HCT116 (cell line): ENCODE data around the gene CD40. TPM values are rescaled to one million over a fixed set of nuclear protein-coding genes. Genes with fewer than 3 reads are reported as not detected.

ENCODE experiments used
- ATAC-seq: fragments of 200-7000 bp; cut with Tn5 transposase; 2 replicates; pipeline ENCODE4 v1.9.1; 2020; ENCODE audit warnings: mild to moderate bottlenecking, moderate library complexity
- BruUV-seq: library from RNA; stranded (reverse); fragments of 400-500 nt; replicated peaks from 2 replicates; lab custom pipeline; 2021; lab: Mats Ljungman, UMichigan
- CTCF ChIA-PET: fragments of 300-600 bp; sonication (Branson Sonifier 250); formaldehyde crosslinking; loops from one replicate; lab custom pipeline; 2021; ENCODE audit warnings: antibody characterized with exemption; lab: Charles Lee
- POLR2A ChIA-PET: fragments of 300-600, 350-600 bp; sonication (Branson Sonifier 250); formaldehyde crosslinking; loops from one replicate; lab custom pipeline; 2021; ENCODE audit warnings: antibody characterized with exemption; lab: Charles Lee
- RAD21 ChIA-PET, 2 experiments: fragments of 300-600 bp; sonication (Branson Sonifier 250); formaldehyde crosslinking; loops; one replicate each; lab custom pipeline; 2023; ENCODE audit warnings: low total read pairs in 2 of 2; ENCODE audit not compliant: uncharacterized antibody in 2 of 2, unreplicated experiment in 2 of 2, low non-redundant PET in 1 of 2; lab: Charles Lee
- DNase-seq: peaks from one replicate; pipeline ENCODE4 v3.0.0-alpha.2; 2010; ENCODE audit warnings: low read depth, low spot score
- H2AFZ ChIP-seq: fragments of 200-600 bp; shearing (Covaris generic), sonication (generic); 2 replicates; pipeline ENCODE4 v1.6.1; 2017; ENCODE audit warnings: low read depth, mixed run types, mixed read lengths, antibody characterized with exemption, low read length; ENCODE audit not compliant: poor library complexity, severe bottlenecking
- H3K27ac ChIP-seq: 2 replicates; pipeline ENCODE4 v1.5.1; 2012; ENCODE audit warnings: low read depth, low read length
- H3K27me3 ChIP-seq: fragments of 200-600 bp; sonication (generic); 2 replicates; pipeline ENCODE4 v1.6.1; 2016; ENCODE audit warnings: mixed run types, low read length, mixed read lengths; ENCODE audit not compliant: insufficient read depth
- H3K36me3 ChIP-seq, 2 experiments: fragments of 200-500 bp in 1 of 2; fragments of 200-600 bp in 1 of 2; sonication (Bioruptor generic) in 1 of 2; sonication (generic) in 1 of 2; 2 replicates each; pipeline versions ENCODE4 v1.5.1 to v1.6.1; 2014 to 2016; ENCODE audit warnings: low read length in 2 of 2, inconsistent platforms in 1 of 2, mixed read lengths in 1 of 2, mixed run types in 1 of 2; ENCODE audit not compliant: insufficient read depth in 2 of 2, control insufficient read depth in 1 of 2
- H3K4me1 ChIP-seq, 2 experiments: fragments of 200-600 bp in 1 of 2; sonication (generic) in 1 of 2; 2 replicates each; pipeline versions ENCODE4 v1.5.1 to v1.6.1; 2012 to 2017; ENCODE audit warnings: low read length in 2 of 2, inconsistent platforms in 1 of 2, mild to moderate bottlenecking in 1 of 2, mixed read lengths in 1 of 2, mixed run types in 1 of 2, moderate library complexity in 1 of 2; ENCODE audit not compliant: insufficient read depth in 2 of 2, control insufficient read depth in 1 of 2
- H3K4me2 ChIP-seq: fragments of 200-600 bp; sonication (generic); 2 replicates; pipeline ENCODE4 v1.6.1; 2017; ENCODE audit warnings: mixed run types, low read length, mixed read lengths
- H3K4me3 ChIP-seq, 2 experiments: fragments of 200-600 bp in 1 of 2; sonication (generic) in 1 of 2; replicated peaks in 1 of 2; 2 replicates each; pipeline ENCODE4 v1.5.1; 2011 to 2016; ENCODE audit warnings: low read length in 2 of 2, control low read depth in 1 of 2, low read depth in 1 of 2, mild to moderate bottlenecking in 1 of 2, mixed read lengths in 1 of 2, mixed run types in 1 of 2
- H3K79me2 ChIP-seq: fragments of 200-600 bp; sonication (generic); 2 replicates; pipeline ENCODE4 v1.6.1; 2017; ENCODE audit warnings: mild to moderate bottlenecking, mixed run types, low read length, moderate library complexity, mixed read lengths; ENCODE audit not compliant: insufficient read depth
- H3K9ac ChIP-seq: fragments of 200-600 bp; sonication (generic); 2 replicates; pipeline ENCODE4 v1.6.1; 2016; ENCODE audit warnings: low read length, mixed read lengths
- H3K9me2 ChIP-seq: fragments of 200-600 bp; sonication (generic), shearing (Covaris generic); 2 replicates; pipeline ENCODE4 v1.6.1; 2017; ENCODE audit warnings: mixed run types, mild to moderate bottlenecking, moderate library complexity; ENCODE audit not compliant: insufficient read depth
- H3K9me3 ChIP-seq, 2 experiments: fragments of 200-500 bp in 1 of 2; fragments of 200-600 bp in 1 of 2; sonication (Bioruptor generic) in 1 of 2; sonication (generic) in 1 of 2; 2 replicates each; pipeline ENCODE4 v1.6.1; 2014 to 2017; ENCODE audit warnings: low read length in 2 of 2, mixed read lengths in 2 of 2, inconsistent platforms in 1 of 2, low read depth in 1 of 2, mild to moderate bottlenecking in 1 of 2, mixed run types in 1 of 2, moderate library complexity in 1 of 2; ENCODE audit not compliant: control insufficient read depth in 1 of 2, insufficient read depth in 1 of 2
- H4K20me1 ChIP-seq: fragments of 200-600 bp; sonication (generic), shearing (Covaris generic); 2 replicates; pipeline ENCODE4 v1.6.1; 2017; ENCODE audit warnings: mixed run types, mild to moderate bottlenecking, moderate library complexity; ENCODE audit not compliant: insufficient read depth
- ELF1 ChIP-seq: IDR thresholded peaks from 2 replicates; pipeline ENCODE4 v1.6.1; 2012; ENCODE audit warnings: low read depth, borderline replicate concordance
- RAD21 ChIP-seq: IDR thresholded peaks from 2 replicates; pipeline ENCODE4 v1.6.1; 2012; ENCODE audit warnings: low read depth, mild to moderate bottlenecking
- SIN3A ChIP-seq: IDR thresholded peaks from 2 replicates; pipeline ENCODE4 v1.6.1; 2012; ENCODE audit warnings: low read depth
- SP1 ChIP-seq: IDR thresholded peaks from 2 replicates; pipeline ENCODE4 v1.6.1; 2012; ENCODE audit warnings: low read depth
- TCF7L2 ChIP-seq: IDR thresholded peaks from 2 replicates; pipeline ENCODE4 v1.7.0; 2011; ENCODE audit warnings: borderline replicate concordance, inconsistent platforms; ENCODE audit not compliant: insufficient read depth, insufficient read length; ENCODE audit errors: extremely low read depth
- intact Hi-C: fragments of 100-400 bp; cut with micrococcal nuclease; formaldehyde crosslinking; loops from 2 replicates; pipeline ENCODE4 v1.10.0; 2022
- total RNA-seq: library from RNA; stranded (reverse); gene quantifications from one replicate; pipeline ENCODE4 v1.2.1, GENCODE V29; 2021; ENCODE audit not compliant: unreplicated experiment
- TF ChIP-seq, protein P1 (sequence below): IDR thresholded peaks from 2 replicates; pipeline ENCODE4 v1.6.1; 2011; ENCODE audit warnings: mild to moderate bottlenecking, low read length, moderate library complexity; ENCODE audit not compliant: insufficient replicate concordance; ENCODE audit errors: extremely low read depth

The CD40 gene
- total RNA-seq, 1 experiment from 2014 or later: 21.3 TPM

DNA sequence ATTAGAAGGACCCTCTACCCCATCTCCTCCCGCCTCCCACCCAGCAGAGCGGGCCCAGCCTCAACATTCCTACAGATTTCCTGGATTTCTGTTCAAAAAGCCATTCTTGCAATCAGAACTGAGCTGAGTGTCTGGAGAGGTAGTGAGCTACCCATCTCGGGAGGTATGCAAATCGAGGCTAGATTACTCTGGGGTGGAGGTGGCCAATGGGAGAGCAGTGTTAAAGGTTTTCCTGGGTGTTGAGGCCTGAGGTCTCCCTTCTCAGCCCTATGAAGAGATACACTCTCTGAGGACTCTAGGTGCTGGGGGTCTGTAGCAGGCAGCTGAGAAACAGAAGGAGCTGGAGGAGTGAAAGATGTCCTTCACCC is 57.0 kb downstream of the CD40 start (continued):
- TF ChIP-seq RAD21 (no peak), SIN3A (no peak)
- TF ChIP-seq, protein P1, sequence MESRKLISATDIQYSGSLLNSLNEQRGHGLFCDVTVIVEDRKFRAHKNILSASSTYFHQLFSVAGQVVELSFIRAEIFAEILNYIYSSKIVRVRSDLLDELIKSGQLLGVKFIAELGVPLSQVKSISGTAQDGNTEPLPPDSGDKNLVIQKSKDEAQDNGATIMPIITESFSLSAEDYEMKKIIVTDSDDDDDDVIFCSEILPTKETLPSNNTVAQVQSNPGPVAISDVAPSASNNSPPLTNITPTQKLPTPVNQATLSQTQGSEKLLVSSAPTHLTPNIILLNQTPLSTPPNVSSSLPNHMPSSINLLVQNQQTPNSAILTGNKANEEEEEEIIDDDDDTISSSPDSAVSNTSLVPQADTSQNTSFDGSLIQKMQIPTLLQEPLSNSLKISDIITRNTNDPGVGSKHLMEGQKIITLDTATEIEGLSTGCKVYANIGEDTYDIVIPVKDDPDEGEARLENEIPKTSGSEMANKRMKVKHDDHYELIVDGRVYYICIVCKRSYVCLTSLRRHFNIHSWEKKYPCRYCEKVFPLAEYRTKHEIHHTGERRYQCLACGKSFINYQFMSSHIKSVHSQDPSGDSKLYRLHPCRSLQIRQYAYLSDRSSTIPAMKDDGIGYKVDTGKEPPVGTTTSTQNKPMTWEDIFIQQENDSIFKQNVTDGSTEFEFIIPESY: no peak
- TF ChIP-seq, all 23 proteins: peak for 0

DNA sequence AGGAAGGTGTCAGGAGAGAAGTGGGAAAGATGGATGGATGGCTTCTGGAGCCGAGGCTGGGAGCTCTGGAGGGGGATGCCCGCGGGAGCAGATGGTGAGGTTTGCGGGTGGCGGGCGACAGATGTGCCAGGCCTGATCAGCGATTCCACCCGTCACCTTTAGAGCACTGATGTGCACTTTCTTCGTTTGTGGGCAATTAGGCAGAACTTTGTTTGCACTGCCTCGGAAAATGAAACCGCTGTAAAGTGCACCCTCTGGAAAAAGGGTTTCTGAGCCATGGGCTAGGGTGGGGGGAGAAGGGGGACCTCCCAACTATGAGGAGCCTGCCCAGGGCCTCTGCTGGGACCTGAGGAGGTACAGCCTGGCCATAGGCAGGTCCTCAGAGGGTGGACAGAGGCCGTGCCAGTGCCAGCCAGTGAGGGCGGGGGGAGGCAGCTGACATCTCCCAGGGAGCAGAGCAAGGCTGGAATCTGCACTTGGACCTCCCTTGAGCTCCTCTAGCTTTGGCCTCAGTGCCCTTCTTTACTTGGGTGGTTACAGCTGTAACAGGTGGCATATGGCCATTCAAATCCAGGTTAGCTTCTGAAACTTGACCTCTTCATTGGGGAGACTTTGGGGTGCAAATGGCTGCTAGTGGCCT is 58.7 kb downstream of the CD40 start:
- peaks cover 0 to 13% of the 10 kb centered on the region in 2 experiments; a peak in 2 of 4 replicates for H3K4me1 ChIP-seq
- TF ChIP-seq TCF7L2 (no peak), ELF1 (no peak), SP1 (no peak)
- no peaks in the 10 kb centered on the region for H3K36me3 ChIP-seq
- peaks cover 20% of the 10 kb centered on the region; the same call in 1 of the 2 replicates for H3K27me3 ChIP-seq
- DNase-seq: no peak
- no peaks in the 10 kb centered on the region for H3K79me2 ChIP-seq
- H3K27ac ChIP-seq: no peak overlapping the region
- RAD21 ChIA-PET: no interaction called here
- H2AFZ ChIP-seq: no peak overlapping the region
- no peaks in the 10 kb centered on the region for H3K9me3 ChIP-seq
- H3K9ac ChIP-seq: no peak overlapping the region
- CTCF ChIA-PET: no interaction called here
- ATAC-seq: no peak
- no peak overlapping the region for H3K4me2 ChIP-seq
- POLR2A ChIA-PET: no interaction called here
- no peaks in the 10 kb centered on the region for H4K20me1 ChIP-seq
- no peak overlapping the region for H3K4me3 ChIP-seq
- intact Hi-C loops: no loop called here
- no TSS peak for BruUV-seq
- no peaks in the 10 kb centered on the region for H3K9me2 ChIP-seq
